GOT3 (cell line): Measurements from ENCODE around the gene ACP6.
A peak's percentile ranks its signal among the peaks of the same experiment; 100 is the strongest.
"Not testable (repeated sequence)": the region's sequence is repeated elsewhere in the genome, so short reads cannot be mapped to it uniquely, and the experiment has no call there.

Source experiments
- DNase-seq: peaks from one replicate; lab custom pipeline; 2025; ENCODE audit warnings: mixed read lengths; lab: John Stamatoyannopoulos, UW

Gene ACP6

GRCh38 chr1:147622731-147623130, 47.6 kb downstream of the ACP6 start:
- no peak for DNase-seq

DNA sequence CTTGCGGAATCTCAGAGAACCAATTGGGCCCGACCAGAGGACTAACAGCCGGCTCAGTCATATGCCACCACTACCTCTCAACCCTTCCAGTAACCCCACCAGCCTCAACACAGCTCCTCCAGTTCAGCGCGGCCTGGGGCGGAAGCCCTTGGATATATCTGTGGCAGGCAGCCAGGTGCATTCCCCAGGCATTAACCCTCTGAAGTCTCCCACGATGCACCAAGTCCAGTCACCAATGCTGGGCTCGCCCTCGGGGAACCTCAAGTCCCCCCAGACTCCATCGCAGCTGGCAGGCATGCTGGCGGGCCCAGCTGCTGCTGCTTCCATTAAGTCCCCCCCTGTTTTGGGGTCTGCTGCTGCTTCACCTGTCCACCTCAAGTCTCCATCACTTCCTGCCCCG, 49.8 kb downstream of the ACP6 start:
- DNase-seq, result no peak

DNA sequence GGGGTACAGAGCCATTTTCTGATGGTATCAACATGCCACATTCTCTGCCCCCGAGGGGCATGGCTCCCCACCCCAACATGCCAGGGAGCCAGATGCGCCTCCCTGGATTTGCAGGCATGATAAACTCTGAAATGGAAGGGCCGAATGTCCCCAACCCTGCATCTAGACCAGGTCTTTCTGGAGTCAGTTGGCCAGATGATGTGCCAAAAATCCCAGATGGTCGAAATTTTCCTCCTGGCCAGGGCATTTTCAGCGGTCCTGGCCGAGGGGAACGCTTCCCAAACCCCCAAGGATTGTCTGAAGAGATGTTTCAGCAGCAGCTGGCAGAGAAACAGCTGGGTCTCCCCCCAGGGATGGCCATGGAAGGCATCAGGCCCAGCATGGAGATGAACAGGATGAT, 50.6 kb downstream of the ACP6 start:
- DNase-seq, result no peak

DNA sequence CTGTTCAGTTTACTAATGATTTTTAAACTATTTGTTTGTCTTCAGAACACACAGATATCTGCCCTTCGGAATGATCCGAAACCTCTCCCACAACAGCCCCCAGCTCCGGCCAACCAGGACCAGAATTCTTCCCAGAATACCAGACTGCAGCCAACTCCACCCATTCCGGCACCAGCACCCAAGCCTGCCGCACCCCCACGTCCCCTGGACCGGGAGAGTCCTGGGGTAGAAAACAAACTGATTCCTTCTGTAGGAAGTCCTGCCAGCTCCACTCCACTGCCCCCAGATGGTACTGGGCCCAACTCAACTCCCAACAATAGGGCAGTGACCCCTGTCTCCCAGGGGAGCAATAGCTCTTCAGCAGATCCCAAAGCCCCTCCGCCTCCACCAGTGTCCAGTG, 51.6 kb downstream of the ACP6 start:
- DNase-seq, result no peak

- DNase-seq, result no peak
These were observed 52.2 kb downstream of the ACP6 start for GRCh38 chr1:147618077-147618569.

DNA sequence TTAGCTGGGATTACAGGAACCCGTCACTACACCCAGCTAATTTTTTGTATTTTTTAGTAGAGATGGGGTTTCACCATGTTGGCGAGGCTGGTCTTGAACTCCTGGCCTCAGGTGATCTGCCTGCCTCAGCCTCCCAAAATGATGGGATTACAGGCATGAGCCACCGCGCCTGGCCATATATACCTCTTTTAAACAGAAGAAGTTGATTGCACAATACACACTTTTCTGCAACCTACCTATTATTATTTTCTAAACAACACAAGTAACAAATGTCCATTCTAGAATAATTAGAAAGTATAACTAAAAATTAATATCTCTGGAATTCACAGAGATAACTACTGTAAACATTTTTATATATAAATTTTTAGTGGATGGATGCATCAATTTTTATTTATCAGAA, 55.4 kb downstream of the ACP6 start:
- not testable (repeated sequence) for DNase-seq

DNA sequence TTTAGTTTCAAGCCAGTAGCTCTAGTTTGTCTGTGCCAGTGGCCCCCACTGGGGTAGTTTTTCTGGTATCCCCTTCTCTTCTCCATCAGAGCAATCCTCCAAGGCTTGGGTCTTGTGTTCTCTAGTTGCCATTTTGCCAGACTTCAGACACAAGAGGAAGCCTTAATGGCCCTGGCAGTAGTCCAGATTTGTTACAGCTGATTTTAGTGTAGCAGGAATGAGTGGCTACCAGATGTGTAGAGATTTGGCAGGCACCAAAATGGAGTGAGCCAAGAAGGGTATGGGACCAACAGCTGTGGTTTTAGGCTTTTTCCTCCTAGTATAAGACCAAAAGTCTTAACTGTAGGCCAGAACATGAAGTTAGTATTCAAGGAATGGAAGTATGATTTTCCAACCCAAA, 56.8 kb downstream of the ACP6 start:
- no peak for DNase-seq

DNA sequence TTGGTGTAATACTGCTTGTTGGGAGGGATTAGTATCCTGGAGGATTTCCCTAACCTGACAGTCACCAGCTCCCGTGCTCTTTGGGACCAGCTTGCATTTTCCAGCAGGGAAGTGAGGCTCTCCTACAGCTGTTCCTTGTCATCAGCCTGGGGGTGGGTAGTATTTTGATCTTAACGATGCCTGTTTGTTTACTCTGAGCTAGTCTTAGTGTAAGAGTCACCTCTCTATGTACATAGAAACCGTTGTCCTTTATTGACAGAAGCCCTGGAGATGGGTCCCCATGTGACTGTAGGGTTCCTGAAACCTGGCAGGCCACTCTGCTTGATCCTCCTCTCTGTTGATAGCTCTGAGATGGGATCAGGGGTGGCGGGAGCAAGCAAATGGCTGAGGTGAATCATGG, 58.0 kb downstream of the ACP6 start:
- no peak for DNase-seq

DNA sequence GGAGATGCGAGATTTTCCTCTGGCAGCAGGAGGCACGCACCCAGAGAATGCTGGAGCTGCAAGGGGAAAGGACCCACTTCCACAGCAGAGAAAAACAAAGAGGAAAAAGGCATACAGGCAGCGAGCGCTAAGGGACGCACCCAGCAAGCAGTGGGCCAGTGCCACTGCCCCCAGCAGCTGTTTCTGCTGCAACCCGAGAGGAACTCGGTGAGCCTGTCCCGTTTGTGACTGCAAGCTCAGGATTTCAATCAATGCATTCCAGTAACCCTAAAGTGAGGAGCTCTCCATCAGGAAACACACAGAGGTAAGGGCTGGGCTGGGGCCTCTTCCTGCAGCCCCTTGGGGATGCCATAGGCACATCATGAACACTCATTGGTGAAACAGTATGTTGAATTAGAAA, 58.7 kb downstream of the ACP6 start:
- DNase-seq, result no peak

GRCh38 chr1:147611021-147611426, 59.3 kb downstream of the ACP6 start:
- DNase-seq, result no peak

DNA sequence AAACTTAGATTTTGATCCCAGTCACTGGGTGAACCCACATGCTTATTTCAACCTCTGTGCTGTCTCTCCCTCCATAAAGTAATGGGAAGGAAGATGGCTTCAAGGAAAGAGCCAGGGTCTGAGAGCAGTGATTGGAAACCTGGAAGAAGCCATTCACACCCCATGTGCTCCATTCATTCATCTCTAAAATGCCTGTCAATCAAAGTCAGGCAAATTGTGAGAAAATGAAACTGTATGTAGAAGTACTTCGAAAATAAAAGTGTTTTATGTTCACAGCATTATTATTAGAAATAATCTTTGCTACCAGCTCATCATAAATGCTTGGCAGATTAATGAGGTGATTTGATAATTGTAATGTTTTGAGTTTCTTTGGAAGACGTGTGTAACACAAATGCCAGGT, 61.0 kb downstream of the ACP6 start:
- no peak for DNase-seq

GRCh38 chr1:147608596-147608995, 61.7 kb downstream of the ACP6 start:
- no peak for DNase-seq

- no peak for DNase-seq
These were observed 64.7 kb downstream of the ACP6 start for GRCh38 chr1:147605591-147605990.

DNA sequence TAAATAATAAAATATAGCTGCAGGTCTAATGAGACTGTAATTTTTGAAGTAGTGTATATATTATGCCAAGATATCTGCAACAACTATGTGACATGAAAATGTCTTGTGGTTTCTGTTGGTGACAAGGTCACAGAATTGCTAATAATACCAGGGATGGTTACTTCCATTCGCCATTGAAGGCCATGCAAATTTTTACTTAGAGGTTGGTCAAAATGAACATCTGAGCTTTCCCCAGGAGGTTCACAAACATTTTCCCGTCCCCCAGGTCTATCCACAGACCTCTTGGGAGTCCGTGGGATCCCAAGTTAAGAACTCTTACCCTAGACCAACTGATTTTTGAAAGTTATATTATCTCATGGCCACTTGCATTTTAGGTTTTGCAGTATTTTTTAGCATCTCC, 66.3 kb downstream of the ACP6 start:
- no peak for DNase-seq

DNA sequence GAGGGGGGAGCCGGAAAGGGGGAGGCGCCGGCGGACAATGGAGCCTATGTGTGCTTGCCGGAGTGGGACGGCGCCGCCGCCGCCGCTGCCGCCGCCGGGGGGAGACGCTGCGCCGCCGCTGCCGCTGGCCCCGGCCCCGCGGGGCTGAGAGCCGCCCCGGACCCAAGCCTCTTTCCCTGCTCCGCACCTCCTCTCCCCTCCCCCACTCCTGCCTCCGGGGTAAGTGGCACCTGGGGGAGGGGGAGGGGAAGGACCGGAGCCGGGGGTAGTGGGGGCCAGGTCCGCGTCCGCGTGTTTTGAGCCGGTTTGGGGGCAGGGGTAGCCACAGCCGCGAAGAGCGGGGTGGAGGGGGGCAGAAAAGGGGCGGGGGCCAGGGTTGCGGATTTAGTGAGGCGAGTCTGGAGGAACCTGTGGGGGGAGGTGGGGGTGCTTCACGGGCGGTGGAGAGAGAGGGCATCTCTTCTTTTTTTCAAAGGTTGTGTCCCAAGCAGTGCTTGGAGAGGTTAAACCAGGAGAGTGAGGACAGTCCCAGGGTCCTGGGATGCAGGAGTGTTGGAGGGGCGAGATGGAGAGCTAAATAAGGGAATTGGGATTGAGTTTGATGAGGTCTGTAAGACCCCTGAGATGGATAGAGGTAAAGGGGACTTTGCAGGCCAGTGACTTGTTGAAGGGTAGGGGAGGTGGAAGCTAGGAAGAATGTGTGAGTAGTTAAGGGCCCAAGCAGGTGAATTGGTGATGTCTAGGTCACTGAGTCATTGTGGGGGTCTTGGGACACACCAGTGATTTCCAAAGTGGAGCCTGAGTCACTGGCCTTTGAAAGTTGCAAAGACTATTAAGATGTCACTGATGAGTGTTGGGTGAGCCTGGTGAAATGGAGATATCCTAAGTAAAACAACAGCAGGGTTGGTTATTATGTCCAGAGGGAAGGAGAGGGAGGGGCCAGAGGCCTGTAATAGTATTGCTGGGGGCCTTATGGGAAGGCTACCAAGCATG, 69.9 kb downstream of the ACP6 start:
- no peak for DNase-seq

- DNase-seq, result peak; percentile 66
These were observed 70.8 kb downstream of the ACP6 start for GRCh38 chr1:147599362-147600118.

- no peak for DNase-seq
These were observed 71.5 kb downstream of the ACP6 start for GRCh38 chr1:147598621-147599361.

GRCh38 chr1:147597010-147597409, 73.3 kb downstream of the ACP6 start:
- no peak for DNase-seq
